Stimulated activated CD4-positive, alpha-beta T cell treated with anti-CD3 and anti-CD28 coated beads, Interleukin-4, amount 100 ng/mL, for 1 hour (primary cell): ENCODE results near the gene LSAMP.

Source experiments
- DNase-seq: peaks from one replicate; pipeline ENCODE4 v3.0.0-alpha.2; 2020

LSAMP gene

DNA sequence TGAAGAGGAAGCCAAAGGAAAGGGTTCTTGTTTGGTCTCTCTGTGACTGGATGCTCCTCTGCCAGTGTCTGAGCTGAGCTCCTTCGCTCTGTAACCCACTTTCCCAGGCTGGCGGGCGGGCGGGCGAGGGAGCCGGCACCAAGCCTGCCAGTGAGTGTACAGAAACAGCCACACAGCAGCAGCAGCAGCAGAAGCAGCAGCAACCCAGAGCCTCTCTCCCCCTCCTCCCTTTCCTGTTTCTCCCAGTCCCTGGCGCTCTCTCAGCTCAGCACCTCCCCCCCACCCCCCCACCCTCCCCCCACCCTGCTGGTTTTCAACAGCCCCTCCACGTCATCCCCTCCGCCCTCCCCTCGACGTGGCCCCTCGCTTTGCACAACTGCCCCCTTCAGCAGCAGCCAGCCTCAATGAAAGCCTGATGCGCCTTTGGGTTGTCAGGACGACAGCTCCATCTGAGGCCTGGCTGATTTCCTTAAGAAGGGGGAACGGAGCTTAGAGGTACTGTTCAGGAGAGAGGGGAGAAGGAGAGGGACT lies at the start of gene LSAMP:
TSS of gene LSAMP (minus strand) at position 177 of the 531 bp plus-strand sequence.
- no peak for DNase-seq

DNA sequence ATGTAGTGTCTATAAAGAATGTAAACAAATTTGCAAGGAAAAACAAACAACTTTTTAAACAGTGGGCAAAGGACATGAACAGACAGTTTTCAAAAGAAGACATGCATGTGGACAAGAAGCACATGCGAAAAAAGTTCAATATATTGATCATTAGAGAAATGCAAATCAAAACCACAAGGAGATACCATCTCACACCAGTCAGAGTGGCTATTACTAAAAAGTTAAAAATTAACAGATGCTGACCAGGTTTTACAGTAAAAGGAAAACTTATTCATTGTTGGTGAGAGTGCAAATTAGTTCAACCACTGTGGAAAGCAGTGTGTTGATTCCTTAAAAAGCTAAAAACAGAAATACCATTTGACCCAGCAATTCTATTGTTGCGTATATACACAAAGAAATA lies 47.1 kb upstream of the LSAMP start:
- DNase-seq = no peak

DNA sequence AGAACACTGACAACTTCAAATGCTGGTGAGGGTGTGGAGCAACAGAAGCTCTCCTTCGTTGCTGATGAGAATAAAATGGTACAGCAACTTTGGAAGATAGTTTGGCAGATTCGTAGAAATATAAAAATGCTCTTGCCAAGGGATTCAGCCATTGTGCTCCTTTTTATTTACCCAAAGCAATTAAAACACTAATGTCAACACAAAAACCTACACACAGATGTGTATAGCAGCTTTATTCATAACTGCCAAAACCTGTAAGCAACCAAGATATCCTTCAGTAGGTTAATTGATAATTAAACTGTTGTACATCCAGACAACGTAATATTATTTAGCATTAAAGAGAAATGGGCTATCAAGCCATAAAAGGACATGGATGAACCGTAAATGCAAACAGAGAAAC lies 37.8 kb upstream of the LSAMP start:
- DNase-seq = no peak

DNA sequence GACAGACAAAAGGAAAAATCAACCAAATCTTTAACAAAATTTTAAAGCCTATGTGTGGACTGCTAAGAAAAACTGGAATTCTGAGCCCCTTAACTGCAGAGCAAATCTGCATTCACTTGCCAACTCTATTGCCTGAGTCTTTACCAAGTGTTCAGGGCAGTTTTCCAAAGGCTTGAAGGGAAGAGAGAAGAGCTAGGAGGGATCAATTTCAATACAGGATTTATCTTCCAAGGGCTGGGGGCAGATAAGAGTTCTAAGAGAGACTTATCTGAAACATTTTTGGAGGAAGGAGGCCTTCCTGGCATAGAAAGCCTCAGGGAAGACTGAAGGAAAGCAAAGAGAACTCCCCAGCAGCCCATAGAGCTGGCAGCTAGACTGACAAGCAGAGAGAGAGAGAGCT lies 31.4 kb upstream of the LSAMP start:
- DNase-seq = no peak

DNA sequence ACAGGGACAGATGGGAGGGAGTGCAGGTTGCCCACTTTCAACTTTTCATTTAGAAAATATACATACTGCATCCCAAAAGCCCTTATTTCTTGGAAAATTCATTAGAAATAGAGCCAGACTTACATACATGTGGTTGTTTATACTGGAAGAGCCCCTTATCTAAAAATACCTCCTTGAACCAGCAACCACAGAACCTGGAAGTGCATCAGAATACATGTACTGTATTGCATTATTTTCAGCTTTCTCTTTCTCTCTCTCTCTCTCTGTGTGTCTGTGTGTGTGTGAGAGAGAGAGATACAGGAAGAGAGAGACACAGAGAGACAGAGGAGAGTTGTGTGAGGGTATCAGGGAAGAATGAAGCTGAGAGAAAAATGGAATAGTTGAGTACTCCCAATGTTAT lies 29.5 kb upstream of the LSAMP start:
- no peak for DNase-seq

DNA sequence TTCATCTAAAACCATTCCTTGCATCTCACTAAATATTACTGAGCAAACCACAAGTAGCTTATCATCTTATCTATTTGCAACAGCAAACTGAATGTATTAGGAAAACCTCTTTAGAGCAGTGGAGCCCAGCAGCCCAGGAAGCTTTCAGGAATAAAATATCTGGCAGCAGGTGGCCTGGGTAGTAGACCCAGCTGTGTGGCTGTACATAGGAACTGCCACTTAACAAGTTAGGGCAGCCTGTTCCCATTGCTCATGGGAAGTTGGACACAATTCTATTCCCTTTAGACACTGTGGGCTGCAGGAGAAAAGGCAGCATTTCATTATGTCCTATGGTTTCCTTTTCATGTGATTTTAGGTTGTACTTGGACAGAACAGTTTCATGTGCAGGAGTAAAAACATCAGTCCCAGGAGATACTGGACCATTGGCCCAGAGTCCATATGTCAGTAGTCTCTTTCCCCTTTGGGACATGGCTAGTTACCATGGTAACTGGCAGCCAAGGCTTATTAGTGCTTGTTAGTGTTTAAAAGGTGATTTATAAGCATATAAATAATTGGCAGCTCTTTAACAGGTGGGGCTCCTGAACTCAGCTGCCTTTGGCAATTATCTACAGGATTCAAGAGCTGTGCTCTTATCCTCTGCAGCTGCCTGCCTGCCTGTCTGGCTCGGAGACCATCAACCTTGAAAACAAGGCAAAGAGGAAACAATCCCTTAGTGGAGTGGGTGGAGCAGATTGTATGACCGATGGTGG lies 28.9 kb upstream of the LSAMP start:
- DNase-seq = no peak

DNA sequence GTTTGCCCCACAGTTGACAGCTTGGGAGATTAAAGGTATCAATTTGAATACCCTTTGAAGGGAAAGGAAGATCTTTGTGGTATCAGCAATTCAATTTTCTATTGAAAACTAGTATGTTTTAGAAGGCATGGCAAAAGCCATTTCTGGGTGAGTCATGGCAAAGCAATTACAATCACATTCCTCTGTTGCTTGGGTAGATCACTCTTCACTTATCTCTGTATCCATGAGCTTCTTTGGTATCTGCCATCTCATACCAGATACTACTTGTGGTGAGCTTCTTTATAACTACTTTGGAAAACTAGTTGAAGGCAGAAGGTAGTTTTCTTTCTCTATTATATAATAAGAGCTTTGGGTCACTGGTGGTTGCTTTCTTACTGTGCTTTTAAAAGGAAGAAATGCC lies 28.3 kb upstream of the LSAMP start:
- DNase-seq = no peak

DNA sequence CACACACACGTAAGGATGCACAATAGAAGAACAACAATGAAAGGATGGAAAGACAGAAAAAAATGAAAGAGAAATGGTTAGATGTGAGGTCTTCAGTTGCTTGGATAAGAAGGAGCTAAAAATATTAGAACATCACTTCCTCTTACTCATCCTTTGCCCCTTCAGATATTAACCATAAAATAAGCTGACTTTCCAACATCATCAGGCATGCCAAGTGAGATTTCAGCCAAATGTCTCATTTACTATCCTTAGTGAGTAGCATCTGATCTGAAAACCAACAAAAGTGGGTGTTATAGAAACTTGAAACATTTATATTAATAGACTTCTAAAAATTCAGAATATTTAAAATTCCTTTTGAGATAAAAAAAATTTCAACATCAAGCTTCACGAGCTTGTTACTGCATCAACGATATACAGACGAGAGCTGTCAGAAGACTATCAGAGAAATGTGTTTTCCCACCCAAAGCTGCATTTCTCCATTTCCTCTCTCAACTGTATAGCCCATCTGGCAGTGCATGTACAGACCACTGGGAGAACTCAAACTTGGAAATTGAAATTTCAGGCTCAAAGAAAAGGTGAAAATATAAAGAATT lies 25.4 kb upstream of the LSAMP start:
- no peak for DNase-seq

DNA sequence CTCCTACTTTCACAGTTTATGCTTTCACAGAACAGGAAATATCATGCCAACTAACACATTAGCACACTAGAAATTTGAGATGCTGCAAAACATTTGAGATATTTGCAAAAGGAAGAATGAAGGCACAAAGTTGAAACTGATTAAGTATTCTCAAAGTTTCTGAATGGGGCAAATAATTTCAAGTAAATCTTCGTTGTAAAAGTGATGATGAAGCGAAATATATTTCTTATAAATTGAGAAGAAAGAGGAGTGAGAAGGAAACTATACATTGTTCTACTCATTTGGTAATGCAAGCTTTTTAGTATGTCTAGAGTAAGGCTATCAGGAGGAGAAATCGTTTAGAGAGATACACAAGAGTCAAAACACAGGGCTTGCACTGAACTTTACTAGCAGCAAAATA lies 24.3 kb upstream of the LSAMP start:
- DNase-seq = no peak

DNA sequence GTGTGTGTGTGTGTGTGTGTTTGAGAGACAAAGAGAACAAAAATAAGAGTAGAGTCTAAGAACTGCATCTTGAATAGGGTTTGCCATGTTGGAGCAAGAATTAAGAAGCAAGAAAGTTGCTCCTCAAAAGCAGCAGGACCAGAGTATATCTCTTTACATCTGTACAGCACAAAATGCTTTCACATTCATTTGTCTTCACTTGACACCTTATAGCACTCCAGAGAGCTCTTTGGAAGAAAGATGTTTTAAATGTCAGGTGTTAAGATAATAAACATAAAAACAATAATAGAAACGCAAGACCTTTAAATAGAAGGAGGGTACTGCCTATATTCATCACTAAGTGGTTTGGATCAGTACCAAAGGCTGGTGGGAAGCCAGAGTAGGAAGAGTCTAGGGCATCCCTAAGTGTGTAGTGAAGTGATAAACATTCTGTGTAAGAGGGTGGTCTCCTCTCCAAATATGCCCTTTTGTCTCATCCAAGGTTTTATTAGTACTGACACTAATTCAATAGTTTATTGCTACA lies 19.1 kb upstream of the LSAMP start:
- no peak for DNase-seq

DNA sequence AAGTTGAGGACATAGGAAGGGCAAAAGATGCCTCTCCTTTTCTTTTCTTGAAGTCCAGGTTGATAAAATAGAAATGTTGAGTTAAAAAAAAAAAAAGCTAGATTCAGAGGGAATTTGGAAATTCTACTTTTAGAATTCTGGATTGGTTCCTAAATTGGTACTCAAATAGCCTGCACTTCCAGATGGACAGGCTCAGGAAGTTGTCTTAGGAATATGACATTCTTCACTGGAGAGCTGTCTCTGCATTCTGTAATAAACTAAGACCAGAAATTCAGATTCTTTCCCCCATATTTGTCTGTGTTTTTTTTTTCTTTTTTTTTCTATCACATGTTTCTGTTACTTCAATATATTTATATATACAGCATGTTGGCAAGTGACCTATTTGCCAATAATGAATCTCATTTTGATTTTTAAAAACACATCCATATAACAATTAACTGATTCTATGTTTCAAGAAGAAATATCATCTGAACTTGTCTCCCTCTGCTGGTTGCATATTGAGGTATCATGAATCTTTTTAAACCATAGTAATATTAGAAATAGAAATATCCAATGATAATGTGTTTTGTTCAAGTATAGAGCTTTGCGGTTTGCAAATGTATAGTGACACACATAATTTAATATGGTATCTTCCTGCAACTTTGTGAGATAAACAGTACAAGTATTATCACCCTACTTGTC lies 8.5 kb upstream of the LSAMP start:
- DNase-seq = no peak

DNA sequence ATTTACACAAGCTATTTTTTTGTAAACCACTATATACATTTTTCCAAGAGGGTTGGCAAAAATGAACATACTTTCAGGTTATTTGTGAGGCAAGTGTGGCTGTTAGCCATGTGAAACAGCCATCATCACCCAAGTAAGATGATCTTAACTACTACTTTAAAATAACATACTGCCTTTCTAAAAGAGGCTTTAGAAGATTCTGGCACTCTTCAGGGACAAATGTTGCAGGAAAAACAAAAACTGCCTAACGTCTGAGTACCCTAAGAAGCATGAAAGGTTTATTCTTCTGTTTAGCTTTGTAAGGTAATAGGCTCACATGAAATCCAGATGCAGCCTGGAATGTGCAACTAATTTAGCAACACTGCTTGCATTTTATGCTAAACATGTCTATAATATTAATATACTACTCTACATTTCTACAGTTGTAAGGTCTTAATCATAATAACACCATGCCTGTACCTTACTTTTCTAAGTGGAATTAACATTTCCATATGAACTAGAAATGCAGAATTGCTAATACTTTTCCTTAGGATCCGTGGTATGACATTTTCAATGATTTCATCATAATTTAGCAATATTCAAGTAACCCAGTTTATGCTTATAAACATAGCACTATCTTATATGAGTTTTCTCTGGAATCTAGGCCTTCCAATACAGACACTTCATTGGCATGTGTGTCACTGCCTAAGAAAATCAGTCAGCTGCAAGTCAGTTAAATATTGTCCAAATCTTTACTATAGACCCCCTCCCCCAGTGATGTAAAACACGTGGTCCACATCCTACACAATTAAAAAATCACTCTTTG lies 4.5 kb upstream of the LSAMP start:
- DNase-seq = no peak

DNA sequence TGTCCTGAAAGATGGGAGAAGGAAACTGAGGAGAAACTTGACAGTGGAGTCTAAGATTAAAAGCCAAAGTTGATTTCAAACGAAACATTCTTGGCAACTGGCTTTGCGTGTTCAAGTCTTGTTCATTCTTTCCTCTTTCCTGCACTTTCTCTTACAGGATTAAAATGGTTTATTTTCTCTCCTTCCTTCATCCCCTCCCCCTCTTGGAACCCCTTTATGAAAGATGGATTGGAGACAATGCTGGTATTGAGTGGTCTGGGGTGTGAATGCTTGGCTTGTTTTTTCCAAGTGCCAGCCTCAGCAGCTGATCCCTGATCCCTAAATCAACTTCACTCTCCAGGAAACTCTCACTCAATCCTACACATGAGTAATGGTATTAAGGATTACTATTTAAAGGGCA lies 703 bp upstream of the LSAMP start:
- DNase-seq = no peak

DNA sequence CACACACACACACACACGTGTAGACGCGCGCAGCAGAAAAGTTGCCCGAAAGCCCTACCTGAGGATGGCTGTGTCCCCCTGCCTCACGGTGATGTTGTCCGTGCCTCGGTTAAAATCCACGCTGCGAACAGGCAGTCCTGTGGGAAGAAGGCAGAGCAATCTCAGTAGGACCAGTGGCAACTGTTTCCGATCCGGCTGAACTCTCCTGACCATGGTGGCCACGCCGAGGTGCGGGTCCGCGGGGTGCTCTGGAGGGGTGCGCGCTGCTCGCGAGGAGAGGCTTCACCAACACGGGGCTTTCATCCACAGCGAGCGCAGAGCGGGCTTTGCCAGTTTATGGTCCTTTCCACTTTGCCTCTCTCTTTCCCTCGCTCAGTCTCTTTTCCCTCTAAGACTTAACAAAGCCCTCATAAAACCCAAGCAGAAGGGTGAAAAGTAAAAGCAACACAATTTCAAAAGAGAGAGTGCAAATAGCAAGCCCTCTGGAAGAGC lies 422 bp downstream of the LSAMP start:
- no peak for DNase-seq

DNA sequence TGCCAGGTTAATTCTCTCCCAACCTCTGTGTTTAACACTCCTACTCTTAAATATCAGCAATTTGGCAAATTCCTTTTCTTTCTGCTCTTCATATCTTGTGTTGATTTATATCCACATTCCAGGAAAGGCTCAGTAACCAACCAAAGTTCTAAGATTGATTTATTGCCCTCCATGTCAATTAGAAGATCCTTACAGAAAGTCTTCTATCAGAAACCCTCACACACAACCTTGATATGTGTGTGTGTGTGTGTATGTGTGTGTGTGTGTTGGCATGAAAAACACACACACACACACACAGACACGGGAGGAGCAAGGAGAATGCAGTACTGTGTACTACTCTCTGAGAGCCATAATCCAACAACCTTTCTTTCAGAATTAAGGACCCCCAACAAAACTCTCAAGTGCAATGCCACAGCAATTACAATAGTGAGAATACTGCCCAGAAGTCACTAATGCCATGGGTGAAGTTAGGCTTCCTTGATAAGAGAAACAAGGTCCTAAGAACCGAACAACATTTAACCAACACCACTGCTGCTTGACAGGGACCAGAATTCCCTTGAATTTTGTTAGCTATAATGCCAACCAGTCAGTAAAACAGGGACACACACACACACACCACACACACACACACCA lies 1.1 kb downstream of the LSAMP start:
- DNase-seq = no peak

DNA sequence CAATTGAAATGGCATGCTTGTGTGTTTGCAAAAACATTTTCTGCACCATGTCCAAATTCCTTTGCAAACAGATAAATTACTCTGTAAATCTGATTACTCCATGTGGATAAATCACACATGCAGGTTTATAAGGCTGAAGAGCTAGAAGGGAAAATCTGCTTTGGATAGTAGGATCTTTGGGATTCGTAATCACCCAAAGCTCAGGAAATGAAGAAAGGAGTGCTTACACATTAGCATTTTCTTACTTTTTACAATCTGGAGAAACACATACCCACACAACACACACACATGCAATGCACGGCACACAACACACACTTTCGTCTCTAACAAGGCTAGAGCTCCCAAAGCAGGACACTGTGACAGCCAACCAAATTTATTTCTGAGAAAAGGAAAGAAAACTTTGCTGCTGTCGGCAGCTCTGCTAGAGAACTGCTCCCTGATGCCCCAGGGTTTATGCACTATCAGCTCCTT lies 2.1 kb downstream of the LSAMP start:
- DNase-seq = no peak

DNA sequence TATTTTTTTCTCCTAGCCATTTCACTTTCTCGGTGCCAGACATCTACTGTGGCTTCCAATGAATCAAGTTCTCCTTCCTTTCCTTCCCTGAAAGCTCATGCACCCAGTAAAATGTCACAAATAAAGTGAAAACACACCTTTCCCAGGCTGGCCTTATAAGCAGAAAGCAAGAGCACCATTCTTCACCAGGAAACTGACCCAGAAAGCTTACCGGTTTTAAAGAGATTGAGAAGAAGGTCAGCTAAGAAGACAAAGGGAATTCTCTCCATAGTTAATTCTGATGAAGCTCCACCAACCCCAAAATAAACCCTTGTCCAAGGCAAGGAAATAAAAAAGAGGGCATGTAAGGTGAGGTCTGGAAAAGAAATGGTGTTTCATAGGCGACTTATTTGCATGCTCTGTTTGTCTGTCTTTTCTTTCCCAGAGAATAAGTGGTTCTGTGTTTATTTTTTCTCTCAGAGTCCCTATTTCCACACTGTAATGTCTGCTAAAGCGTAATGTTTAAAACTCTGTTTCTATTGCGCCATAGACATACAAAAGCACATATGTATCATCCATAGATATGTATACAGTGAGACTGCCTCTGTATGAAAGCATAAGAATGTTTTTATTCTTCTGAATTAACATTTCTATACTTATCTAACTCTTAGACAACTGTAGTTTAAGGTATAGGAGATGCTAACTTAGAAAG lies 2.8 kb downstream of the LSAMP start:
- DNase-seq = no peak

DNA sequence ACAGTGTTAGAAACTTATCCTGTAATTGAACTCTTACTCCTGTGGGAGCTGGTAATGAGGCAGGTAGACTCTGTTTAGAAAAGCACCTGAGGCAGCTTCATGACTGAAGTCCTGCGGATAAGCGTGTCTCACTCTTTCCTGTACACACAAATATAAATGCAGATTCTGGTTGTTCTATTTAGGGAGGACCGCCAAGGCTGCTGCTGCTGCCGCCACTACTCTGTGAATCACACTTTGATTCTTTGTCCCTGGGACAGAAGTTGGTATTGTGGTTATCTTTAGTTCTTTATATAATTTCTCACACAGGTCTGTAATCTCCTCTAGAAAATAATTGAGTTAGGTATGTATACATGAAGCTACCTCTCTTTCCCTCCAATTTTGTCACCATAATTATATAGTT lies 3.6 kb downstream of the LSAMP start:
- DNase-seq = no peak

DNA sequence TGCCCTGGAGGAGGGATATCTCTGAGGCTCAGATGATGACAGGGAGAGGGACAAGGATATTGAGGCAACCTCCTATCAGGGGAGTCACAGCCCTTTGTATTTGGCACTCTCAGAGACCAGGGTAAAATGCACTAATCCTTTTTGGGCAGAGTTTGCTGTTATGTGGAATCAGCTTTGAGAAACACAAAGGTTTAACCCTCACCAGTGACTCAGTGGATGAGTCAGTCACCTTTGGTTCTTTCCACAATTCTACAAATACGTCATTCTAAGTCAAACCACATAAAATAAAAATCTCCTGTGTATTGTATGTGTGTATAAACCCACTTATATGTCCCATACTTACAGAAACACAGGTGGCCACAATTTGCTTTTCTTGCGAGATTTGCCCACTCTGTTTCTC lies 5.1 kb downstream of the LSAMP start:
- DNase-seq = no peak

DNA sequence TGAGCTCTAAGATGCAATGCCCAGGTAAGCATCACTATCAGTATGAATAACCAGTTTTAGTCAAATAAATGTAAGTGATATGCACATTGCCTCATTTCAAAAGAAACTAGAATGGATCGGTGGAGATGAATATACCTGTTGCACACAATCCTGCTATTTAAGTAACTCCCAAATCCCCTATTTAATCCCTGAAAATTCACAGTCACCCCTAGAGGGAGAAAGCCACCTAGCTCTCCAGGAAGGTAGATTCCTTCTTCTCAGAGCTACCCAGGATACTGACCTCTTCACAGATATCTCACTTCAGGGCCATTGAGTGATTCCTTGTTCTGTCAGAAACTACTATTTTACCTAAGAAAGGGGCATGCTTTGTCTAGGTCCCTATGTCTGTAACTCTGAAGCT lies 11.7 kb downstream of the LSAMP start:
- DNase-seq = no peak

DNA sequence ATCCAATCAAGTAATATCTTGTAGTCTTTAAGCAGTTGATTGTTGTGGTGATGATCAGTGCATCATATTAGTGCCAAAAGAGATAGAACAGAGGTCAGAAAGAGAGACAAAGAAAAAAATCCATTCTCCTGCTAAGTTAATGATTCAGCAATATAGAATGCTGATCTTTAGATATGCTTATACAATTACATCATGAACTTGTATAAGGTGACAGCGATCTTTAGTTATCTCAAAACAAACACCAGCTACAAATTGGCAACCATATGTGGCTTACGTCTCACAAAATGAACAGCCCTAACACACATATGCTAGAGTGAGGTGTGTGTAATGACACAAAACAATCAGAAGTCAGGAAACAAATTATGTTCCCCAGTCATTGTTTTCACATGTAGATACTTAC lies 12.5 kb downstream of the LSAMP start:
- DNase-seq = no peak
